Adrenal gland (tissue), 12 donors: ENCODE measurements around the gene TCF4. TPM values are rescaled to one million over a fixed set of nuclear protein-coding genes. Genes with fewer than 3 reads are reported as not detected.

Experiments used
- DNase-seq, 7 donors: peaks; one replicate each; pipeline ENCODE4 v3.0.0-alpha.2; 2019 to 2020
- H3K27ac ChIP-seq, 5 donors: fragments of 200-600 bp; sonication (generic) in 4 of 5; 1 replicate in 3 of 5; 2 replicates in 2 of 5; pipeline versions ENCODE4 v1.5.1 to v1.8.0; 2016 to 2020; ENCODE audit warnings: mild to moderate bottlenecking in 1 of 5
- H3K27me3 ChIP-seq: fragments of 200-600 bp; 2 replicates; pipeline ENCODE4 v1.8.0; 2021
- H3K36me3 ChIP-seq, 2 donors: fragments of 200-600 bp; replicated peaks in 1 of 2; 1 replicate in 1 of 2; 2 replicates in 1 of 2; pipeline versions ENCODE4 v1.5.1 to v1.8.0; 2018 to 2022
- H3K4me1 ChIP-seq, 2 donors: fragments of 200-600 bp; replicated peaks in 1 of 2; 1 replicate in 1 of 2; 2 replicates in 1 of 2; pipeline versions ENCODE4 v1.5.1 to v1.8.0; 2018 to 2021
- H3K4me3 ChIP-seq, 4 donors: fragments of 200-600 bp; sonication (generic) in 3 of 4; one replicate each; pipeline ENCODE4 v1.5.1; 2016 to 2018
- H3K9me3 ChIP-seq, 3 donors: fragments of 200-600 bp; sonication (generic) in 1 of 3; replicated peaks in 1 of 3; 1 replicate in 2 of 3; 2 replicates in 1 of 3; pipeline versions ENCODE4 v1.5.1 to v1.8.0; 2016 to 2021
- POLR2A ChIP-seq, 2 donors: fragments of 450-650 bp; IDR thresholded peaks; one replicate each; pipeline ENCODE4 v1.6.1; 2017; ENCODE audit warnings: antibody characterized with exemption in 2 of 2, mild to moderate bottlenecking in 2 of 2, moderate library complexity in 1 of 2
- WGBS, 4 donors: extraction: QIAGEN DNeasy Blood & Tissue Kit in 2 of 4; methylation state at CpG; one replicate each; pipeline versions ENCODE4 v1.1.5 to v1.1.7; 2013 to 2017; 5-methylcytosine and 5-hydroxymethylcytosine counted together
- intact Hi-C, 2 donors: fragments of 100-400 bp; cut with DNase I; formaldehyde crosslinking; loops; one replicate each; pipeline versions ENCODE4 v1.14.1 to v1.15.0; 2022 to 2023
- polyA plus RNA-seq, 3 donors: library from polyadenylated mRNA; stranded (reverse); fragments of 200-250 nt in 2 of 3; fragments of 350-450 nt in 1 of 3; fragmentation: Illumina TruSeq in 1 of 3; extraction: RNeasy Lipid Tissue Mini Kit (QIAGEN cat#74804) in 1 of 3; gene quantifications; one replicate each; pipeline ENCODE4 v1.2.3, GENCODE V29; 2013 to 2014
- total RNA-seq, 9 donors: library from RNA; depleted of rRNA in 4 of 9; stranded (reverse); fragments of >200 nt in 4 of 9; fragments of 120-200 nt in 1 of 9; fragmentation: NEBNext Ultra II Directional in 1 of 9; extraction: Animal tissue kit (Norgen Biotek cat#: 25700) in 1 of 9; gene quantifications; one replicate each; pipeline versions ENCODE4 v1.1.0 to v1.2.4, GENCODE V29; 2013 to 2023
- TF ChIP-seq, protein P1 (sequence below), 6 experiments: fragments of 450-650 bp in 4 of 6; fragments of 200-600 bp in 2 of 6; sonication (generic) in 1 of 6; IDR thresholded peaks; 1 replicate in 5 of 6; 2 replicates in 1 of 6; pipeline versions ENCODE4 v1.5.1 to v1.8.0; 2016 to 2021; ENCODE audit warnings: antibody characterized with exemption in 6 of 6, mild to moderate bottlenecking in 2 of 6, moderate library complexity in 1 of 6
- donor health status: healthy with polysubstance abuse.
- donor health status: Bipolar disorder and iron deficiency.
- donor health status: DM: yes; HTN: yes; CAD: no.
- donor health status: DM: no; HTN: no; CAD: no.
- donor health status: DM: no; HTN: no; CAD: no.
- donor health status: DM: yes; HTN: yes; CAD: no.

TCF4 gene
- total and polyA plus RNA-seq, 12 donors = 21.9 to 196 (median 112) TPM

GRCh38 chr18:55382277-55382805 is 205.7 kb downstream of the TCF4 start:
- Histone ChIP-seq H3K9me3 (no peaks in the 10 kb centered on the region), H3K4me3 (no peak overlapping the region), H3K36me3 (no peaks in the 10 kb centered on the region), H3K4me1 (peaks cover 0 to 4% of the 10 kb centered on the region in 2 donors), H3K27ac (no peak overlapping the region), H3K27me3 (no peaks in the 10 kb centered on the region)
- no peak for DNase-seq
- 88 to 94% (median 92%) methylated on average over 2 of the region's 2 CpGs for WGBS, 4 donors
- no peak for TF ChIP-seq POLR2A (IDR thresholded peaks at IDR 0.05)
- intact Hi-C loops = no loop called here

DNA sequence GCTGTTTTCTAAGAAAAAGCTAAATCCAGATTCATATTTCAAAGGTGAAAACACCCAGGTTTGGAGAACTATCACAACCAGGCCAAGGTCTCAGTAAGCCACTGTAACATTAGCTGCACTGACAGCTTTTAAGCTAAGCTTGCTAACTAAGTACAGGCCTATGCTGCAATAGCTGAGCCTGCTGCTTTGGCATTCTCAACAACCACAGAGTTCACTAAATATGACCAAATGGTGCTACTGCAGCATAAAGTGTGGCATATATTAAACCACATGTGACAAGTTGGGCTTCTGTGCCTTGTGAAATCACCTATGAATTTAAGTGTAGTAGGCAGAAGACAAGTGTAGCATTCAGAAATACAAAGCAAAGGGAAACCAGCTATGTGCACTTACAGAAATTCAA is 206.7 kb downstream of the TCF4 start:
- no peak overlapping the region for H3K27ac ChIP-seq
- H3K27me3 ChIP-seq = no peaks in the 10 kb centered on the region
- TF ChIP-seq, protein P1, sequence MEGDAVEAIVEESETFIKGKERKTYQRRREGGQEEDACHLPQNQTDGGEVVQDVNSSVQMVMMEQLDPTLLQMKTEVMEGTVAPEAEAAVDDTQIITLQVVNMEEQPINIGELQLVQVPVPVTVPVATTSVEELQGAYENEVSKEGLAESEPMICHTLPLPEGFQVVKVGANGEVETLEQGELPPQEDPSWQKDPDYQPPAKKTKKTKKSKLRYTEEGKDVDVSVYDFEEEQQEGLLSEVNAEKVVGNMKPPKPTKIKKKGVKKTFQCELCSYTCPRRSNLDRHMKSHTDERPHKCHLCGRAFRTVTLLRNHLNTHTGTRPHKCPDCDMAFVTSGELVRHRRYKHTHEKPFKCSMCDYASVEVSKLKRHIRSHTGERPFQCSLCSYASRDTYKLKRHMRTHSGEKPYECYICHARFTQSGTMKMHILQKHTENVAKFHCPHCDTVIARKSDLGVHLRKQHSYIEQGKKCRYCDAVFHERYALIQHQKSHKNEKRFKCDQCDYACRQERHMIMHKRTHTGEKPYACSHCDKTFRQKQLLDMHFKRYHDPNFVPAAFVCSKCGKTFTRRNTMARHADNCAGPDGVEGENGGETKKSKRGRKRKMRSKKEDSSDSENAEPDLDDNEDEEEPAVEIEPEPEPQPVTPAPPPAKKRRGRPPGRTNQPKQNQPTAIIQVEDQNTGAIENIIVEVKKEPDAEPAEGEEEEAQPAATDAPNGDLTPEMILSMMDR (IDR thresholded peaks at IDR 0.05) = no peak
- no peak for TF ChIP-seq POLR2A (IDR thresholded peaks at IDR 0.05)
- no peak for DNase-seq
- intact Hi-C loops = no loop called here
- no peaks in the 10 kb centered on the region for H3K9me3 ChIP-seq
- no peak overlapping the region for H3K4me3 ChIP-seq
- H3K4me1 ChIP-seq = no peaks in the 10 kb centered on the region
- no peaks in the 10 kb centered on the region for H3K36me3 ChIP-seq

GRCh38 chr18:55380589-55380988 is 207.4 kb downstream of the TCF4 start:
- TF ChIP-seq, protein P1 (IDR thresholded peaks at IDR 0.05) = no peak
- TF ChIP-seq POLR2A (IDR thresholded peaks at IDR 0.05) = no peak
- H3K9me3 ChIP-seq = peaks cover 0 to under 1% (median 0%) of the 10 kb centered on the region in 3 donors
- 92 to 95% (median 93%) methylated on average over 7 of the region's 7 CpGs for WGBS, 4 donors

GRCh38 chr18:55376387-55376786 is 211.6 kb downstream of the TCF4 start:
- no peaks in the 10 kb centered on the region for H3K36me3 ChIP-seq
- intact Hi-C loops = no loop called here

More at GRCh38 chr18:55380589-55380988, 207.4 kb downstream of the TCF4 start:
- H3K27ac ChIP-seq = no peak overlapping the region
- no peak overlapping the region for H3K4me3 ChIP-seq
- no peaks in the 10 kb centered on the region for H3K27me3 ChIP-seq
- H3K4me1 ChIP-seq = no peaks in the 10 kb centered on the region
- H3K36me3 ChIP-seq = no peaks in the 10 kb centered on the region
- intact Hi-C loops = no loop called here
- DNase-seq = no peak

More at GRCh38 chr18:55376387-55376786, 211.6 kb downstream of the TCF4 start:
- Histone ChIP-seq H3K27me3 (no peaks in the 10 kb centered on the region), H3K9me3 (peaks cover 0 to 5% (median 4%) of the 10 kb centered on the region in 3 donors), H3K4me3 (no peak overlapping the region), H3K4me1 (no peaks in the 10 kb centered on the region), H3K27ac (no peak overlapping the region)
- no peak for DNase-seq
- WGBS, 4 donors = 73 to 85% (median 84%) methylated on average over 2 of the region's 2 CpGs
- TF ChIP-seq POLR2A (IDR thresholded peaks at IDR 0.05) = no peak
- TF ChIP-seq, protein P1 (IDR thresholded peaks at IDR 0.05) = no peak
